ENCODE measurements around the gene ILKAP. TPM values are rescaled to one million over a fixed set of nuclear protein-coding genes. Genes with fewer than 3 reads are reported as not detected.

Gene ILKAP
- total and polyA plus RNA-seq, 2 donors (not counting 1 experiment from before 2014, with no cell fraction given): 27.9 to 31.3 TPM

- Histone ChIP-seq H3K9ac (ENCODE audit: insufficient read depth, low read length) (no peak overlapping the region), H4K20me1 (ENCODE audit: control insufficient read depth, extremely low read depth, insufficient read depth, low read length) (no peaks in the 10 kb centered on the region), H3K79me2 (ENCODE audit: control insufficient read depth, insufficient read depth, low read length) (no peaks in the 10 kb centered on the region), H2AFZ (ENCODE audit: low read length) (no peak overlapping the region), H3K9me3 (ENCODE audit: control insufficient read depth, insufficient read depth, low read depth, low read length) (no peaks in the 10 kb centered on the region), H3K36me3 (ENCODE audit: control insufficient read depth, insufficient read depth, low read length) (peaks cover 7% of the 10 kb centered on the region), H3K4me2 (ENCODE audit: extremely low read depth, insufficient read depth, low read length) (no peak overlapping the region), H3K4me3 (replicated peaks in 1 of 4; ENCODE audit: control extremely low read depth in 1 of 4, insufficient read depth in 1 of 4, low read depth in 3 of 4, low read length in 4 of 4) (no peak overlapping the region), H3K27ac (ENCODE audit: insufficient read depth, low read length) (no peak overlapping the region), H3K27me3 (ENCODE audit: control insufficient read depth, insufficient read depth, low read length) (no peaks in the 10 kb centered on the region), H3K4me1 (ENCODE audit: control insufficient read depth, extremely low read depth, insufficient read depth, low read length) (peaks cover 27% of the 10 kb centered on the region)
- no peak for DNase-seq (ENCODE audit: low read depth in 2 of 2)
- no peak for TF ChIP-seq CTCF (conservative IDR thresholded peaks at IDR 0.05 in 1 of 2, IDR thresholded peaks at IDR 0.05 in 1 of 2; ENCODE audit: low read depth in 1 of 2, low read length in 2 of 2)
- no peak for TF ChIP-seq EZH2 (IDR thresholded peaks at IDR 0.05; ENCODE audit: low read length, missing control alignments)
Measured at GRCh38 chr2:238164906-238165287, 38.6 kb downstream of the ILKAP start.

- Histone ChIP-seq H3K4me3 (replicated peaks in 1 of 4; ENCODE audit: control extremely low read depth in 1 of 4, insufficient read depth in 1 of 4, low read depth in 3 of 4, low read length in 4 of 4) (peak overlapping the region in 1 of 4 experiments; percentile 10), H4K20me1 (ENCODE audit: control insufficient read depth, extremely low read depth, insufficient read depth, low read length) (no peaks in the 10 kb centered on the region), H2AFZ (ENCODE audit: low read length) (no peak overlapping the region), H3K36me3 (ENCODE audit: control insufficient read depth, insufficient read depth, low read length) (peaks cover 7% of the 10 kb centered on the region), H3K4me1 (ENCODE audit: control insufficient read depth, extremely low read depth, insufficient read depth, low read length) (peaks cover 24% of the 10 kb centered on the region), H3K27me3 (ENCODE audit: control insufficient read depth, insufficient read depth, low read length) (no peaks in the 10 kb centered on the region), H3K79me2 (ENCODE audit: control insufficient read depth, insufficient read depth, low read length) (no peaks in the 10 kb centered on the region), H3K9ac (ENCODE audit: insufficient read depth, low read length) (no peak overlapping the region), H3K27ac (ENCODE audit: insufficient read depth, low read length) (no peak overlapping the region), H3K9me3 (ENCODE audit: control insufficient read depth, insufficient read depth, low read depth, low read length) (no peaks in the 10 kb centered on the region), H3K4me2 (ENCODE audit: extremely low read depth, insufficient read depth, low read length) (peak overlapping the region; percentile 59)
- TF ChIP-seq CTCF (conservative IDR thresholded peaks at IDR 0.05 in 1 of 2, IDR thresholded peaks at IDR 0.05 in 1 of 2; ENCODE audit: low read depth in 1 of 2, low read length in 2 of 2) (no peak), EZH2 (IDR thresholded peaks at IDR 0.05; ENCODE audit: low read length, missing control alignments) (no peak)
- DNase-seq (ENCODE audit: low read depth in 2 of 2): peak in 1 of 2 donors; percentile 9
Measured at GRCh38 chr2:238163481-238164198, 39.9 kb downstream of the ILKAP start.

GRCh38 chr2:238162846-238163441, 40.6 kb downstream of the ILKAP start:
- no peak overlapping the region for H3K9ac ChIP-seq (ENCODE audit: insufficient read depth, low read length)
- H3K4me2 ChIP-seq (ENCODE audit: extremely low read depth, insufficient read depth, low read length): no peak overlapping the region
- TF ChIP-seq CTCF (conservative IDR thresholded peaks at IDR 0.05 in 1 of 2, IDR thresholded peaks at IDR 0.05 in 1 of 2; ENCODE audit: low read depth in 1 of 2, low read length in 2 of 2) (no peak), EZH2 (IDR thresholded peaks at IDR 0.05; ENCODE audit: low read length, missing control alignments) (no peak)
- no peaks in the 10 kb centered on the region for H3K79me2 ChIP-seq (ENCODE audit: control insufficient read depth, insufficient read depth, low read length)
- H3K4me3 ChIP-seq (replicated peaks in 1 of 4; ENCODE audit: control extremely low read depth in 1 of 4, insufficient read depth in 1 of 4, low read depth in 3 of 4, low read length in 4 of 4): no peak overlapping the region
- H3K27me3 ChIP-seq (ENCODE audit: control insufficient read depth, insufficient read depth, low read length): no peaks in the 10 kb centered on the region
- H3K4me1 ChIP-seq (ENCODE audit: control insufficient read depth, extremely low read depth, insufficient read depth, low read length): peaks cover 17% of the 10 kb centered on the region
- DNase-seq (ENCODE audit: low read depth in 2 of 2): peak in 1 of 2 donors; percentile 42
- H3K27ac ChIP-seq (ENCODE audit: insufficient read depth, low read length): no peak overlapping the region
- H2AFZ ChIP-seq (ENCODE audit: low read length): no peak overlapping the region
- H3K9me3 ChIP-seq (ENCODE audit: control insufficient read depth, insufficient read depth, low read depth, low read length): no peaks in the 10 kb centered on the region
- no peaks in the 10 kb centered on the region for H4K20me1 ChIP-seq (ENCODE audit: control insufficient read depth, extremely low read depth, insufficient read depth, low read length)
- peaks cover 1% of the 10 kb centered on the region for H3K36me3 ChIP-seq (ENCODE audit: control insufficient read depth, insufficient read depth, low read length)

Measured in fibroblast of lung (primary cell).